GM23338 (cell line): Measurements from ENCODE around the gene TBX2. TPM values are rescaled to one million over a fixed set of nuclear protein-coding genes. Genes with fewer than 3 reads are reported as not detected.

Experiments
- ATAC-seq: fragments of 200-7000 bp; cut with Tn5 transposase; 3 replicates; pipeline ENCODE4 v1.9.1; 2020
- DNase-seq: peaks from one replicate; pipeline ENCODE4 v3.0.0-alpha.2; 2015; ENCODE audit warnings: low spot score
- H2AFZ ChIP-seq: fragments of 200-600 bp; sonication (generic); 2 replicates; pipeline ENCODE4 v1.8.0; 2016; ENCODE audit warnings: antibody characterized with exemption, mild to moderate bottlenecking, moderate library complexity
- H3F3A ChIP-seq: fragments of 200-600 bp; sonication (generic); replicated peaks from 2 replicates; pipeline ENCODE4 v1.8.0; 2017; ENCODE audit warnings: antibody characterized with exemption, mixed run types, low read depth
- H3K27ac ChIP-seq: fragments of 200-600 bp; sonication (generic); 2 replicates; pipeline ENCODE4 v1.6.1; 2016; ENCODE audit warnings: low read depth
- H3K27me3 ChIP-seq: fragments of 200-600 bp; sonication (generic); 2 replicates; pipeline ENCODE4 v1.8.0; 2016; ENCODE audit warnings: mild to moderate bottlenecking, mixed run types, moderate library complexity; ENCODE audit not compliant: insufficient read depth
- H3K36me3 ChIP-seq: fragments of 200-600 bp; sonication (generic); 2 replicates; pipeline ENCODE4 v1.8.0; 2016; ENCODE audit warnings: mild to moderate bottlenecking; ENCODE audit not compliant: insufficient read depth
- H3K4me1 ChIP-seq: fragments of 200-600 bp; sonication (generic); 2 replicates; pipeline ENCODE4 v1.8.0; 2016; ENCODE audit warnings: mild to moderate bottlenecking, moderate library complexity; ENCODE audit not compliant: insufficient read depth
- H3K4me2 ChIP-seq: fragments of 200-600 bp; sonication (generic); 2 replicates; pipeline ENCODE4 v1.7.1; 2017; ENCODE audit warnings: mixed run types
- H3K4me3 ChIP-seq: fragments of 200-600 bp; sonication (generic); 2 replicates; pipeline ENCODE4 v1.6.1; 2016; ENCODE audit warnings: mixed run types
- H3K79me2 ChIP-seq: fragments of 200-600 bp; sonication (generic); replicated peaks from 2 replicates; pipeline ENCODE4 v1.8.0; 2017; ENCODE audit warnings: mild to moderate bottlenecking; ENCODE audit not compliant: insufficient read depth
- H3K9me2 ChIP-seq: fragments of 200-600 bp; sonication (generic); 2 replicates; pipeline ENCODE4 v1.8.0; 2017; ENCODE audit not compliant: insufficient read depth
- H4K20me1 ChIP-seq: fragments of 200-600 bp; sonication (generic); replicated peaks from 2 replicates; pipeline ENCODE4 v1.8.0; 2017; ENCODE audit warnings: mild to moderate bottlenecking; ENCODE audit not compliant: insufficient read depth
- H3K27ac Mint-ChIP-seq: 2 replicates; pipeline ENCODE4 v1.8.0; 2020; ENCODE audit warnings: inconsistent platforms, mild to moderate bottlenecking, moderate library complexity, mixed read lengths
- H3K27me3 Mint-ChIP-seq: 3 replicates; pipeline ENCODE4 v1.8.0; 2022; ENCODE audit warnings: low read depth, mild to moderate bottlenecking, moderate library complexity, mixed read lengths, inconsistent platforms; ENCODE audit not compliant: insufficient read depth, poor library complexity
- H3K36me3 Mint-ChIP-seq: 3 replicates; pipeline ENCODE4 v1.8.0; 2021; ENCODE audit warnings: low read depth, mild to moderate bottlenecking, inconsistent platforms, moderate library complexity, mixed read lengths
- H3K4me1 Mint-ChIP-seq: 3 replicates; pipeline ENCODE4 v1.8.0; 2020; ENCODE audit warnings: mild to moderate bottlenecking, inconsistent platforms, mixed read lengths
- H3K4me3 Mint-ChIP-seq: 3 replicates; pipeline ENCODE4 v1.8.0; 2021; ENCODE audit warnings: moderate library complexity, mild to moderate bottlenecking, inconsistent platforms, mixed read lengths
- H3K9me3 Mint-ChIP-seq: 3 replicates; pipeline ENCODE4 v1.8.0; 2020; ENCODE audit warnings: moderate library complexity, mild to moderate bottlenecking, inconsistent platforms, mixed read lengths
- CREB1 ChIP-seq: fragments of 250-450 bp; sonication (Bioruptor Pico); IDR thresholded peaks from 2 replicates; pipeline ENCODE4 v1.5.0; 2020; ENCODE audit warnings: low read depth, mild to moderate bottlenecking, moderate library complexity
- EZH2 ChIP-seq: fragments of 200-600 bp; sonication (generic); IDR thresholded peaks from one replicate; pipeline ENCODE4 v1.8.0; 2017; ENCODE audit warnings: antibody characterized with exemption, mild to moderate bottlenecking, low read depth; ENCODE audit not compliant: unreplicated experiment
- EZH2phosphoT487 ChIP-seq: fragments of 200-600 bp; sonication (generic); IDR thresholded peaks from one replicate; pipeline ENCODE4 v1.8.1; 2018; ENCODE audit warnings: antibody characterized with exemption; ENCODE audit not compliant: unreplicated experiment
- JUNB ChIP-seq: IDR thresholded peaks from one replicate; pipeline ENCODE4 v1.6.1; 2016; ENCODE audit warnings: antibody characterized with exemption; ENCODE audit not compliant: unreplicated experiment
- NANOG ChIP-seq: IDR thresholded peaks from 2 replicates; pipeline ENCODE4 v1.6.1; 2016; ENCODE audit warnings: antibody characterized with exemption, borderline replicate concordance
- STAT1 ChIP-seq: IDR thresholded peaks from one replicate; pipeline ENCODE4 v1.6.1; 2016; ENCODE audit warnings: antibody characterized with exemption; ENCODE audit not compliant: unreplicated experiment
- ZNF462 ChIP-seq: fragments of 250-450 bp; sonication (Bioruptor Pico); IDR thresholded peaks from 2 replicates; pipeline ENCODE4 v1.5.0; 2020; ENCODE audit warnings: mild to moderate bottlenecking, moderate library complexity
- polyA plus RNA-seq: library from polyadenylated mRNA; unstranded; fragments of >200 nt; fragmentation: Nextera tagmentation; extraction: Ambion mirVana; gene quantifications from 2 replicates; pipeline ENCODE4 v1.2.1, GENCODE V29; 2016
- total RNA-seq: library from RNA; depleted of rRNA; stranded (reverse); fragments of >200 nt; shearing (Covaris generic); gene quantifications from 2 replicates; pipeline ENCODE4 v1.2.3, GENCODE V29; 2014

The TBX2 gene
- total and polyA plus RNA-seq, 2 experiments from 2014 or later: not detected

GRCh38 chr17:61351745-61352407 is 47.8 kb upstream of the TBX2 start:
- Histone ChIP-seq H3K4me3 (no peak overlapping the region), H3K4me2 (no peak overlapping the region), H4K20me1 (no peaks in the 10 kb centered on the region), H3K27me3 (no peaks in the 10 kb centered on the region), H3K4me1 (no peaks in the 10 kb centered on the region), H3K36me3 (no peaks in the 10 kb centered on the region), H2AFZ (no peak overlapping the region), H3K27ac (no peak overlapping the region), H3F3A (no peaks in the 10 kb centered on the region), H3K9me2 (no peaks in the 10 kb centered on the region), H3K79me2 (no peaks in the 10 kb centered on the region)
- no peak overlapping the region; the same call in 1 of the 2 replicates for H3K27ac Mint-ChIP-seq
- DNase-seq (no peak), ATAC-seq (no peak)
- H3K9me3 Mint-ChIP-seq: no peaks in the 10 kb centered on the region
- peaks cover 6% of the 10 kb centered on the region for H3K27me3 Mint-ChIP-seq
- H3K4me3 Mint-ChIP-seq: no peak overlapping the region
- peaks cover 16% of the 10 kb centered on the region for H3K4me1 Mint-ChIP-seq
- no peak for TF ChIP-seq NANOG
- TF ChIP-seq JUNB: no peak
- no peak for TF ChIP-seq CREB1 (CRISPR knock-in tag)
- no peak for TF ChIP-seq ZNF462 (CRISPR knock-in tag)
- no peak for TF ChIP-seq EZH2
- TF ChIP-seq STAT1: no peak
- TF ChIP-seq EZH2phosphoT487: no peak
- no peaks in the 10 kb centered on the region for H3K36me3 Mint-ChIP-seq
